ENCODE data around the gene PMEL.
A peak's percentile ranks its signal among the peaks of the same experiment; 100 is the strongest.

Gene PMEL

GRCh38 chr12:55979069-55979468 lies 13.2 kb upstream of the PMEL start:
- H3K4me3 ChIP-seq: no peak overlapping the region
- DNase-seq: no peak
- peaks cover 0 to 39% (median 25%) of the 10 kb centered on the region in 4 donors for H3K4me1 ChIP-seq
- no peaks in the 10 kb centered on the region for H3K9me3 ChIP-seq
- H3K36me3 ChIP-seq: peaks cover 0 to 37% (median 14%) of the 10 kb centered on the region in 3 donors
- TF ChIP-seq CTCF (IDR thresholded peaks at IDR 0.05): no peak
- H3K27me3 ChIP-seq: no peaks in the 10 kb centered on the region
- intact Hi-C loops (cut with DNase I; ENCODE audit: low total_unique reads): no loop called here
- H3K27ac ChIP-seq: no peak overlapping the region

GRCh38 chr12:55978393-55978792 lies 12.6 kb upstream of the PMEL start:
- DNase-seq: no peak
- no peak overlapping the region for H3K4me3 ChIP-seq
- H3K4me1 ChIP-seq: peaks cover 0 to 39% (median 25%) of the 10 kb centered on the region in 4 donors
- H3K36me3 ChIP-seq: peaks cover 0 to 30% (median 14%) of the 10 kb centered on the region in 3 donors
- H3K27me3 ChIP-seq: no peaks in the 10 kb centered on the region
- H3K27ac ChIP-seq: no peak overlapping the region
- TF ChIP-seq CTCF (IDR thresholded peaks at IDR 0.05): no peak
- intact Hi-C loops (cut with DNase I; ENCODE audit: low total_unique reads): no loop called here
- H3K9me3 ChIP-seq: no peaks in the 10 kb centered on the region

- Histone ChIP-seq H3K27ac (peak overlapping the region; percentile 97 to 100), H3K36me3 (peaks cover 0 to 26% (median 4%) of the 10 kb centered on the region in 3 donors), H3K27me3 (no peaks in the 10 kb centered on the region), H3K4me3 (peak overlapping the region; percentile 82 to 100), H3K4me1 (peaks cover 0 to 53% (median 35%) of the 10 kb centered on the region in 4 donors), H3K9me3 (no peaks in the 10 kb centered on the region)
- DNase-seq: peak in 1 of 2 donors; percentile 38
- TF ChIP-seq CTCF (IDR thresholded peaks at IDR 0.05): no peak
- intact Hi-C loops (cut with DNase I; ENCODE audit: low total_unique reads): no loop called here
Observed at GRCh38 chr12:55974308-55974730, 8.5 kb upstream of the PMEL start.

- Histone ChIP-seq H3K36me3 (peaks cover 0 to 23% (median 4%) of the 10 kb centered on the region in 3 donors), H3K27ac (peak within 1 kb of the TSS; percentile 97 to 100), H3K27me3 (no peaks in the 10 kb centered on the region), H3K4me3 (peak within 1 kb of the TSS; percentile 82 to 100), H3K4me1 (peaks cover 0 to 51% (median 35%) of the 10 kb centered on the region in 4 donors), H3K9me3 (no peaks in the 10 kb centered on the region)
- DNase-seq: peak; percentile 100
- intact Hi-C loops (cut with DNase I; ENCODE audit: low total_unique reads): no loop called here
- peak; percentile 21 to 37 for TF ChIP-seq CTCF (IDR thresholded peaks at IDR 0.05)
Observed at GRCh38 chr12:55973599-55974307, 7.9 kb upstream of the PMEL start, which contains the start of gene RAB5B. Gene RAB5B, plus strand, starts transcription at chr12:55974078. Its CDS starts 12,883 bp downstream, at chr12:55986961.

- peak overlapping the region; percentile 65 to 100 for H3K4me3 ChIP-seq
- intact Hi-C loops (cut with DNase I; ENCODE audit: low total_unique reads): no loop called here
- H3K27ac ChIP-seq: peak overlapping the region; percentile 82 to 90
- H3K4me1 ChIP-seq: peaks cover 0 to 49% (median 35%) of the 10 kb centered on the region in 4 donors
- H3K9me3 ChIP-seq: no peaks in the 10 kb centered on the region
- no peak for TF ChIP-seq CTCF (IDR thresholded peaks at IDR 0.05)
- H3K27me3 ChIP-seq: no peaks in the 10 kb centered on the region
- no peak for DNase-seq
- peaks cover 0 to 23% (median 4%) of the 10 kb centered on the region in 3 donors for H3K36me3 ChIP-seq
Observed at GRCh38 chr12:55972911-55973598, 7.2 kb upstream of the PMEL start.

Measured in tibial artery (tissue), 4 donors.